ENCODE measurements around the gene UPK3BL2. TPM values are rescaled to one million over a fixed set of nuclear protein-coding genes. Genes with fewer than 3 reads are reported as not detected.
"Not testable (repeated sequence)": the region's sequence is repeated elsewhere in the genome, so short reads cannot be mapped to it uniquely, and the experiment has no call there.

Gene UPK3BL2
- total RNA-seq, 1 experiment from 2014 or later = 4.6 TPM

DNA sequence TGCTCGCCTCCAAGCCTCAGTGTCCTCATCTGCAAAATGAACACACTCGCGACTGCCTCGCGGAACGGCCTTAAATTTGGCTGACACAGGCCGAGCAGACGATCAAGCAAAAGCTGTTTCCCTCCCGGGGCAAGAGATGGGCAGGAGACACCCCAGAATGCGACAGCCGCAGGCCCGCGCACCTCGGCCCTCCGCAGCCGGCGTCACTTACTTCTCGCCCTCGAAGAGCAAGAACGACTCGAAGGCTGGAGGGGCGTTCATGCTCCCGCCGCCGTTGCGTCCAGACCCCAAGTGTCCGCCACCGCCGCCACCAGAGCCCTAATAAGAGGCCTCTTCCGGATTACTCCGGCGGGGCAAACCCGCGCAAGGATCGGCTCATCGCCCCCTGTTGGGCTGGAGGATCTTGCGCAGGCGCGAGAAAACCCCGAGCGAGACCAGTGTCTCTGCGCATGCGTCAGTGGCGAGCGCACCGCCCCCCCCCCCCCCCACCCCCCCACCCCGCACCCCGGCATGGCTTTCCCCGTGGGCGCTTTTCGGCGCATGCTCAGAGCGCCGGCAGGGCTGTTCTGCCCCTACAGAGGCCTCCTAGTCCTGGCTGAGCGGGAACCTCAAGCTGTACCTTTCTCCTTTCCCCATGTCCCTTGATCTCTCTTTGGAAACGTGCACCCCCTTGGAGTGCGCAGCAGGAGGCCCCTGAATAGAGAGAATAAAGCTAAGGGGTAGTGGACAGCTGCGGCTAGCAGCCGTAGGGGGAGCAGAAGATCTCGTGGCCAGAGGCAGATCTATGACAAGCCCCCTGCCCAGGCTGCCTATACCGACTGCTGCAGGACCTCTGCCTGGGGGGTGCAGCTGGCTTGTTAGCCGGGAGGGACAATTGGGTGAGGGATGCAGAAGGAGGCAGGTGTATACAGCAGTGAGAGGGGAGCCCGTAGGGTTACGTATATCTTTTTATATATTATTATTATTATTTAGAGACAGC is 29.1 kb upstream of the UPK3BL2 start, which contains the start of gene POLR2J3:
Gene POLR2J3 (minus strand): TSS at position 323 of the 979 bp plus-strand sequence. CDS start 62 bp downstream, at position 261.
- peak; percentile 55 for TF ChIP-seq CTCF (conservative IDR thresholded peaks at IDR 0.05)
- H2BK15ac ChIP-seq (ENCODE audit: low read depth, low read length); H3K27me3 ChIP-seq (ENCODE audit: insufficient read depth, low read length); H3K23ac ChIP-seq (ENCODE audit: insufficient read length, low read depth, low read length); H2AFZ ChIP-seq (ENCODE audit: low read length); H2BK120ac ChIP-seq (ENCODE audit: low read depth, low read length, poor library complexity, severe bottlenecking); H3K36me3 Mint-ChIP-seq (ENCODE audit: insufficient read depth in 1 of 3, low read depth in 3 of 3); H3K23me2 ChIP-seq (ENCODE audit: insufficient read length, low read depth, low read length, poor library complexity, severe bottlenecking); H3K79me1 ChIP-seq (ENCODE audit: insufficient read depth, low read depth, low read length, poor library complexity, severe bottlenecking); H3K9me3 ChIP-seq (ENCODE audit: control insufficient read depth, low read depth, low read length); H2AK5ac ChIP-seq (ENCODE audit: insufficient read length, low read length); H3T11ph ChIP-seq (ENCODE audit: low read length); H3K4me1 Mint-ChIP-seq; H2BK5ac ChIP-seq (ENCODE audit: insufficient read length, low read length); H3K18ac ChIP-seq (ENCODE audit: insufficient read length, low read depth, low read length); H3K4me2 ChIP-seq (ENCODE audit: insufficient read depth, insufficient read length, low read length); H3K27me3 Mint-ChIP-seq (ENCODE audit: low read depth); H4K20me1 ChIP-seq (ENCODE audit: control insufficient read depth, insufficient read depth, insufficient read length); H3K9me3 Mint-ChIP-seq; H3K14ac ChIP-seq (ENCODE audit: insufficient read depth, low read length); H3K79me2 ChIP-seq (ENCODE audit: insufficient read depth, low read length); H4K8ac ChIP-seq (replicated peaks; ENCODE audit: insufficient read length, low read depth, low read length); H3K4ac ChIP-seq (ENCODE audit: low read depth, low read length); H3K4me1 ChIP-seq (ENCODE audit: insufficient read depth, low read length); H4K91ac ChIP-seq (ENCODE audit: insufficient read length, low read depth, low read length); H2BK12ac ChIP-seq (ENCODE audit: insufficient read length, low read depth, low read length); H3K27ac ChIP-seq (ENCODE audit: insufficient read length, low read depth, low read length); H2BK20ac ChIP-seq (ENCODE audit: low read depth, low read length, poor library complexity, severe bottlenecking); H3K56ac ChIP-seq (ENCODE audit: insufficient read length, low read depth, low read length); H4K5ac ChIP-seq (ENCODE audit: insufficient read length, low read depth, low read length); H3K27ac Mint-ChIP-seq; H3K9ac ChIP-seq (ENCODE audit: extremely low read depth, insufficient read length, low read length): not testable (repeated sequence)
- no CpG with 5 or more reads among the region's 64 CpGs for WGBS (ENCODE audit: extremely low coverage, insufficient read length, low lambda C conversion rate)
- peak within 1 kb of the TSS; percentile 53 to 70; a peak in 4 of 5 replicates for H3K4me3 Mint-ChIP-seq
- DNase-seq = peak; percentile 85

DNA sequence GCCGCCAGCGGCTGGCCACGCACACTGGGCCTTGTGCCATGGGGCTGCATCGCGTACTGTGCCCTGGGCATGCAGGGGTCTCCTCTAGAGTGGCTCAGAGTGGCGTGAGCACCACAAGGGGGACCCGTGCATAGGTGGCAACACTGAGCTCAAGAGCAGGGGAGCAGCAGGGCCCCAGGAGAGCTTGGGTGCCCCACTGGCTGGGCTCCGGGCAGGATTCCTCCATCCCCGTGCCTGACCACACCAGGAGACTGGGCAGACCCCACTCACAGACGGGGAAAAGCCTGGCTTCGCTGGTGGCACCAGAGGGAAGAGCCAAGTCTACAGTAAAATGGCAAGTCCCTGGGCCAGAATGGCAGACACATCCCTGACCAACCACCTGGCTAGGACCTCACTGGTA is 25.1 kb upstream of the UPK3BL2 start:
- H2BK15ac ChIP-seq (ENCODE audit: low read depth, low read length); H2BK12ac ChIP-seq (ENCODE audit: insufficient read length, low read depth, low read length); H3K79me1 ChIP-seq (ENCODE audit: insufficient read depth, low read depth, low read length, poor library complexity, severe bottlenecking); H3K4me2 ChIP-seq (ENCODE audit: insufficient read depth, insufficient read length, low read length); H3K14ac ChIP-seq (ENCODE audit: insufficient read depth, low read length); H3K23ac ChIP-seq (ENCODE audit: insufficient read length, low read depth, low read length); H3K18ac ChIP-seq (ENCODE audit: insufficient read length, low read depth, low read length); H3K36me3 Mint-ChIP-seq (ENCODE audit: insufficient read depth in 1 of 3, low read depth in 3 of 3); H2AK5ac ChIP-seq (ENCODE audit: insufficient read length, low read length); H4K20me1 ChIP-seq (ENCODE audit: control insufficient read depth, insufficient read depth, insufficient read length); H4K8ac ChIP-seq (replicated peaks; ENCODE audit: insufficient read length, low read depth, low read length); H2BK5ac ChIP-seq (ENCODE audit: insufficient read length, low read length); H3K4me3 Mint-ChIP-seq; H3K4ac ChIP-seq (ENCODE audit: low read depth, low read length); H2BK20ac ChIP-seq (ENCODE audit: low read depth, low read length, poor library complexity, severe bottlenecking); H3K4me1 ChIP-seq (ENCODE audit: insufficient read depth, low read length); H3K9me3 Mint-ChIP-seq; H3K79me2 ChIP-seq (ENCODE audit: insufficient read depth, low read length); H3K27me3 Mint-ChIP-seq (ENCODE audit: low read depth); H2AFZ ChIP-seq (ENCODE audit: low read length); H3K4me1 Mint-ChIP-seq; H3K9me3 ChIP-seq (ENCODE audit: control insufficient read depth, low read depth, low read length); H4K91ac ChIP-seq (ENCODE audit: insufficient read length, low read depth, low read length); H3K27ac ChIP-seq (ENCODE audit: insufficient read length, low read depth, low read length); H4K5ac ChIP-seq (ENCODE audit: insufficient read length, low read depth, low read length); DNase-seq; H3K27ac Mint-ChIP-seq; H2BK120ac ChIP-seq (ENCODE audit: low read depth, low read length, poor library complexity, severe bottlenecking); H3T11ph ChIP-seq (ENCODE audit: low read length); H3K23me2 ChIP-seq (ENCODE audit: insufficient read length, low read depth, low read length, poor library complexity, severe bottlenecking); H3K9ac ChIP-seq (ENCODE audit: extremely low read depth, insufficient read length, low read length); H3K27me3 ChIP-seq (ENCODE audit: insufficient read depth, low read length); H3K56ac ChIP-seq (ENCODE audit: insufficient read length, low read depth, low read length): not testable (repeated sequence)
- WGBS (ENCODE audit: extremely low coverage, insufficient read length, low lambda C conversion rate) = no CpG with 5 or more reads among the region's 11 CpGs

Data from H9 (cell line).